ENCODE results near the gene TEX13A. TPM values are rescaled to one million over a fixed set of nuclear protein-coding genes. Genes with fewer than 3 reads are reported as not detected.

Gene TEX13A, protein sequence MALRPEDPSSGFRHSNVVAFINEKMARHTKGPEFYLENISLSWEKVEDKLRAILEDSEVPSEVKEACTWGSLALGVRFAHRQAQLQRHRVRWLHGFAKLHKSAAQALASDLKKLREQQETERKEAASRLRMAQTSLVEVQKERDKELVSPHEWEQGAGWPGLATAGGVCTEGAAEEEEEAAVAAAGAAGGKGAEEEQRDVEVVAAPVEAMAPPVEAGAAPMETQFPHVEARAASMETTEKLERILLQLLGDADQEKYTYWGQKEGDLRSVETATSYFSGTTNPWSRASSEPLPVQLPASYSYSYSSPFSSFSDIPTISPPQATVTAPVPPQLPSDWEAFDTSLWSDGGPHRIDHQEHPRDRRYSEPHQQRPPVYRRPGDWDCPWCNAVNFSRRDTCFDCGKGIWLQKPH
- total RNA-seq (not detected), polyA plus RNA-seq (not detected)
- long read RNA-seq, donor 1, result 0 reads
- long read RNA-seq, donor 2, result 0 reads
- long read RNA-seq, donor 3, result 0 reads

DNA sequence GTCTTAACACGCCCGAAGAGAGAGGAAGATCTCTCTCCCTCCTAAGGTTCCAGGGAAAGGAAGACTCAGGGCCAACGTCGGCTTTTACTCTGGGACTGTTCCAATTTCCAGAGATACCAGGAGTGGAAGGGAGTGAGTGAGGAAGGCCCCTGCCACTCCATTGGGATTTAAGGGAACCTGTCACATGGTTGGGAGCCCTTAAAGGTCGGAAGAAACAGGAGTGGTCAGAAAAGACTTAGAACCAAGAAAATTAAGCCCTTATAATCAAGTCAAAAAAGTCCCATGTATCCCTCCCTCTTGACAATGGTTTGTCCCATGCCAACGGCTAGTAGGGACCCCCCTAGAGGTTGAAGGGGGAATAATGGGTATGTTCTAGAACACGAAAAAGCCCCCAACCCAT lies at the start of gene TEX13A:
TSS of gene TEX13A (minus strand) at position 59 of the 400 bp plus-strand sequence. CDS start 297 bp downstream, outside the sequence.
- TF ChIP-seq, protein P1, sequence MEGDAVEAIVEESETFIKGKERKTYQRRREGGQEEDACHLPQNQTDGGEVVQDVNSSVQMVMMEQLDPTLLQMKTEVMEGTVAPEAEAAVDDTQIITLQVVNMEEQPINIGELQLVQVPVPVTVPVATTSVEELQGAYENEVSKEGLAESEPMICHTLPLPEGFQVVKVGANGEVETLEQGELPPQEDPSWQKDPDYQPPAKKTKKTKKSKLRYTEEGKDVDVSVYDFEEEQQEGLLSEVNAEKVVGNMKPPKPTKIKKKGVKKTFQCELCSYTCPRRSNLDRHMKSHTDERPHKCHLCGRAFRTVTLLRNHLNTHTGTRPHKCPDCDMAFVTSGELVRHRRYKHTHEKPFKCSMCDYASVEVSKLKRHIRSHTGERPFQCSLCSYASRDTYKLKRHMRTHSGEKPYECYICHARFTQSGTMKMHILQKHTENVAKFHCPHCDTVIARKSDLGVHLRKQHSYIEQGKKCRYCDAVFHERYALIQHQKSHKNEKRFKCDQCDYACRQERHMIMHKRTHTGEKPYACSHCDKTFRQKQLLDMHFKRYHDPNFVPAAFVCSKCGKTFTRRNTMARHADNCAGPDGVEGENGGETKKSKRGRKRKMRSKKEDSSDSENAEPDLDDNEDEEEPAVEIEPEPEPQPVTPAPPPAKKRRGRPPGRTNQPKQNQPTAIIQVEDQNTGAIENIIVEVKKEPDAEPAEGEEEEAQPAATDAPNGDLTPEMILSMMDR (IDR thresholded peaks at IDR 0.05), result no peak
- Histone ChIP-seq H3K4me1 (no peaks in the 10 kb centered on the region), H3K27me3 (peaks cover 0 to 8% (median 0%) of the 10 kb centered on the region in 7 donors), H3K9me3 (peaks cover 0 to 9% (median 0%) of the 10 kb centered on the region in 11 donors), H3K27ac (no peak within 1 kb of the TSS), H3K36me3 (no peaks in the 10 kb centered on the region), H3K4me3 (no peak within 1 kb of the TSS)
- WGBS, 2 donors, result 85 to 89% methylated on average over 7 of the region's 7 CpGs
- ATAC-seq (no peak), DNase-seq (no peak)
- intact Hi-C loops (cut with DNase I), result no loop called here

DNA sequence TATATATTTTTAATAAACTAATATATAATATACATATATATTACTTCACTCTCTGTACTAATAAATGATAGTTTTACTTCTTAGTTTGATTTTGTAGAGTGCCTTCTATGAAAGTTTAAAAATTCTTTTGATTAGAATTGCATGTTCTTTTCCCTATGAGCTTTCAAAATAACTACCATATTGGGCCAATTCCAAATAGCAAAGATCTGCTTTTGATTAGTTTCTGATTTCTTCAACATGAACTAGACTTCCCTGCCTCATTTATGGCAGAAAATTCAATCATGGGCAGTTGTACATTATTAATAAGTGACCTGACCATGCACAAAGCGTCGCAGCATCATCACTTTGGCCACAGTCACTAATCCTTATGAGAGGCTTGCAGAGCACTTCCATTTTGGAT lies 48.9 kb upstream of the TEX13A start:
- Histone ChIP-seq H3K4me3 (no peak overlapping the region), H3K4me1 (no peaks in the 10 kb centered on the region), H3K27ac (no peak overlapping the region), H3K9me3 (no peaks in the 10 kb centered on the region), H3K36me3 (no peaks in the 10 kb centered on the region), H3K27me3 (peaks cover 0 to 31% (median 0%) of the 10 kb centered on the region in 7 donors)
- TF ChIP-seq, protein P1 (IDR thresholded peaks at IDR 0.05), result no peak
- intact Hi-C loops (cut with DNase I), result no loop called here
- WGBS, 2 donors, result 95 to 99% methylated on average over 2 of the region's 2 CpGs
- DNase-seq (no peak), ATAC-seq (no peak)

DNA sequence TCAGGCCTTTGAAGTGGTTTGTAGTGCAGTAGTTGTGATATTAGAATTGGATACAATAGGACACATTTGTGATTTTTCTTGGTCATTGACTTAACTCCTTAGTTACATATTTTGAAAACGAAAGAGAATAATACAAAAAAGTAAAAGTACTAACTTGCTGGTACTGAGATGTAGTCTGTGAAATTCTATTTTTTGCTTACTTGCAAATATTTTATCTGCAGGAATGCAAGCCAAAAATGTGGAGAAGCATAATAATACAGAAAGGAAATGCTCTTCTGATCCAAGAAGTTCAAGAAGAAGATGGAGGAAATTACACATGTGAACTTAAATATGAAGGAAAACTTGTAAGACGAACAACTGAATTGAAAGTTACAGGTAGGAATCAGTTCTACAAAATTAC lies 46.7 kb upstream of the TEX13A start:
- TF ChIP-seq, protein P1 (IDR thresholded peaks at IDR 0.05), result no peak
- Histone ChIP-seq H3K27me3 (peaks cover 0 to 46% (median 0%) of the 10 kb centered on the region in 7 donors), H3K9me3 (no peaks in the 10 kb centered on the region), H3K4me3 (no peak overlapping the region), H3K36me3 (no peaks in the 10 kb centered on the region), H3K4me1 (no peaks in the 10 kb centered on the region), H3K27ac (no peak overlapping the region)
- 59 to 72% methylated on average over 2 of the region's 2 CpGs for WGBS, 2 donors
- intact Hi-C loops (cut with DNase I), result no loop called here
- no peak for DNase-seq
- ATAC-seq, result no peak

DNA sequence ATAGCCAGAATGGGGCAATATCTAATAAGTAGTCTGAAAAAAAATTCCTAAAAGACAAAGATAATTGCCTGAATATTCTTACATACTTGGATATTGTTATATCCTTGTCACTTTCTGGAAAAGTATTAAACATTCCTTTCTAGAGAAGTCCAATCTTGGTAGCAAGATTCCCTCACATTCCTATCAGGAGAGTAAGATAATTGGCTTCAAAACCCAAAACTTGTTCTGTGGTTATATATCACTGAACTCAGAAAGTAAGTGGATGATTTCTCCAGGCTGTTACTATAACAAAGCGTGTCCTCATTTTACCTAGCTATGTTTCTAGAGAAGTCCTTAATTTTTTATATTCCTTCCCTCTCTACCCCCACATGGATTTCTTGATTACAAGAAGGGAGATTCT lies 46.0 kb upstream of the TEX13A start:
- intact Hi-C loops (cut with DNase I), result no loop called here
- no peak for ATAC-seq

More for the DNA sequence above, 46.0 kb upstream of the TEX13A start:
- TF ChIP-seq, protein P1 (IDR thresholded peaks at IDR 0.05), result no peak
- 90 to 94% methylated on average over 1 of the region's 1 CpG for WGBS, 2 donors
- Histone ChIP-seq H3K9me3 (no peaks in the 10 kb centered on the region), H3K27ac (no peak overlapping the region), H3K36me3 (no peaks in the 10 kb centered on the region), H3K4me1 (no peaks in the 10 kb centered on the region), H3K4me3 (no peak overlapping the region), H3K27me3 (peaks cover 0 to 46% (median 0%) of the 10 kb centered on the region in 7 donors)
- DNase-seq, result no peak

Measured in heart right ventricle (tissue), 16 donors.